HFF-Myc (cell line): ENCODE data around the gene ADIPOQ.
"Not testable (repeated sequence)": the region's sequence is repeated elsewhere in the genome, so short reads cannot be mapped to it uniquely, and the experiment has no call there.

ENCODE experiments used
- DNase-seq: peaks from one replicate; pipeline ENCODE4 v3.0.0-alpha.2; 2011; ENCODE audit warnings: low read depth; ENCODE audit errors: extremely low read depth
- H3K4me3 ChIP-seq: replicated peaks from 2 replicates; pipeline ENCODE4 v1.5.1; 2011; ENCODE audit warnings: low read depth, mild to moderate bottlenecking, control low read depth, low read length
- TF ChIP-seq, protein P1 (sequence below): IDR thresholded peaks from 2 replicates; pipeline ENCODE4 v1.5.1; 2012; ENCODE audit warnings: mild to moderate bottlenecking, low read depth, low read length, control low read depth; ENCODE audit errors: missing control alignments

ADIPOQ gene

DNA sequence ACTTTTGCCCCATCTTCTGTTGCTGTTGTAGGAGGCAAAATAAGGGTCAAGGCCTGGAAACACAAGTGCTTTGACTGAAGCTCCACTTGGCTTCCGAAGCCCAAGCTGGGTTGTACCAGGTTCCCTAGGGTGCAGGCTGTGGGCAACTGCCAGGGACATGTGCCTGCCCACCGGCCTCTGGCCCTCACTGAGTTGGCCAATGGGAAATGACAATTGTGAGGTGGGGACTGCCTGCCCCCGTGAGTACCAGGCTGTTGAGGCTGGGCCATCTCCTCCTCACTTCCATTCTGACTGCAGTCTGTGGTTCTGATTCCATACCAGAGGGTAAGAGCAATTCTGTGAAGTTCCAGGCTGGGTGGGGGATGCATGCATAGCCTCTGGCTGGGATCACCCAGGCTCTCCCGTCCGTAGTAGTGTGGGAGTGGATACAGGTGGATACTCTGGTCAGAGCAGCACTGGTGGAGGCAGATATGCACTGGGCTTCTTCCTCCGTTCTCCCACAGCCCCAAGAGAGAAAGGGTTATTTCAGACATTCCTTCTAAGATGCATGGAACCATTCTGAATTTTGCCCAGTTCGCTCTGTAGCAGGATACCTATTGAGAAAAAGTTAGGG lies at the start of gene ADIPOQ:
TSS of gene ADIPOQ (plus strand) at position 285 of the 613 bp plus-strand sequence. CDS start 10,349 bp downstream, outside the sequence.
- H3K4me3 ChIP-seq, result no peak within 1 kb of the TSS
- TF ChIP-seq, protein P1, sequence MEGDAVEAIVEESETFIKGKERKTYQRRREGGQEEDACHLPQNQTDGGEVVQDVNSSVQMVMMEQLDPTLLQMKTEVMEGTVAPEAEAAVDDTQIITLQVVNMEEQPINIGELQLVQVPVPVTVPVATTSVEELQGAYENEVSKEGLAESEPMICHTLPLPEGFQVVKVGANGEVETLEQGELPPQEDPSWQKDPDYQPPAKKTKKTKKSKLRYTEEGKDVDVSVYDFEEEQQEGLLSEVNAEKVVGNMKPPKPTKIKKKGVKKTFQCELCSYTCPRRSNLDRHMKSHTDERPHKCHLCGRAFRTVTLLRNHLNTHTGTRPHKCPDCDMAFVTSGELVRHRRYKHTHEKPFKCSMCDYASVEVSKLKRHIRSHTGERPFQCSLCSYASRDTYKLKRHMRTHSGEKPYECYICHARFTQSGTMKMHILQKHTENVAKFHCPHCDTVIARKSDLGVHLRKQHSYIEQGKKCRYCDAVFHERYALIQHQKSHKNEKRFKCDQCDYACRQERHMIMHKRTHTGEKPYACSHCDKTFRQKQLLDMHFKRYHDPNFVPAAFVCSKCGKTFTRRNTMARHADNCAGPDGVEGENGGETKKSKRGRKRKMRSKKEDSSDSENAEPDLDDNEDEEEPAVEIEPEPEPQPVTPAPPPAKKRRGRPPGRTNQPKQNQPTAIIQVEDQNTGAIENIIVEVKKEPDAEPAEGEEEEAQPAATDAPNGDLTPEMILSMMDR, result no peak
- DNase-seq, result no peak

DNA sequence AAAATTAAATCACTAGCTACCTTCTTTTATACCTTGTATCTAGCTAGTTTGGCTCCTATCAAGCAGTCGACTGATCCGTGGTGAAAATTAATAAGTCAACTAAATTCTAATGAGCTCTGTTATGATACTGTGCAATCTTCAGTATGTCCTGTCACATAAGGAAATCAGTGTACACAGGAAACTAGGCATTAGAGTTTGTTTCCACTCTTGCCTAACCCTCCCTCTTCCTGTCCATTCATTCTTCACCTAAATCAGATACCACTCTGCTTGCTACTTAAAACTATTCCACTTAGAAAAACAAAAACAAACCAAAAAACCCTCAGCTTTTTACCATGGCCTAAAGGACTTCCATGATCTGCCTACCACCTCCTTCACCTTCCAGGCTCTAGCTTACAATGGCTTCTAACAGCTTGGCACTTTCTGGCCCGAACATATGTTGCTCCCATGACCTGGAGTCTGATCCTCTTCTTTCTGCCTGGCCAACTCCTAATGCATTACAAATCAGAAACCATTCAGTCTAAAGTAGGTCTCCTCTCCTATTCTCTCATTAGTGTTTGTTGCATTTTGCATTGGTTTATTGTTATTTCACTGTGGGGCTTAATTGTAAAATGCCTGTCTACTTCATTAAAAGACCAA lies 44.2 kb upstream of the ADIPOQ start:
- TF ChIP-seq, protein P1, result no peak
- H3K4me3 ChIP-seq, result no peak overlapping the region
- DNase-seq, result no peak

DNA sequence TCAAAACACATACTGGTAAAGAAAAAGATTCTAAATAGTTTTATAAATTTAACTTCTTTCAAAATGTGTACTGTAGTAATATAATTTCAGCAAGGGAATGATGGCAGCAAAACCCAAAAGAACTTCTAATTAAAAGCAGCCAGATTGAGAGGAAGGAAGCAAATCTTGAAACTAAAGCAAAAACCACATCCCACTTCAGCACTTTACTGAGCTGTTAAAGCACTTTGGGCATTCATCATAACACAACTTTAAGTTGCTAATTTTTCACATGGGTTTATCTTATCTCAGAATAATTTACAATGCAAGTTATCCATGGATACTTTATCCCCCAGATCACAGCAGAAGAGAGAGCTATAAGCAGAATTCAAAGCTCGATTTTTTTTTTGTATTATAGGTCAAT lies 42.2 kb upstream of the ADIPOQ start:
- DNase-seq, result no peak
- TF ChIP-seq, protein P1, result no peak

DNA sequence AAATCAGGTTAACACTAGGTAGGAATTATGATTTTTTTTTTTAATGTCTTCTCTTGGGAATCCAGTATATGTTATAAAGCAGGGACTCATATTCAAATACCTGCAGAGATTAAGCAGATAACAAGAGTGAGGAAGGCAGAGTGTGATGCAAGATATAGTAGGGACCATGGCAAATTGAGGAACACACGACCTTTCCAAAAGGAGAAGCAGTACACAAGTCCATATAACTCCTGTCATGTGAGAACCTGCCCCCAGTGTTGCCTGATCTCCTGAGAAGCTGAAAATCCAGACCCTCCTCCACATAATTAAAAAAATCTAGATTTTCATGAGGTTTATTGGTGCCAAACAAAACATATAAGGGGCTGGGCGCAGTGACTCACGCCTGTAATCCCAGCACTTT lies 39.8 kb upstream of the ADIPOQ start:
- TF ChIP-seq, protein P1, result no peak
- no peak for DNase-seq
- no peak overlapping the region for H3K4me3 ChIP-seq

More for the DNA sequence above, 42.2 kb upstream of the ADIPOQ start:
- no peak overlapping the region for H3K4me3 ChIP-seq

DNA sequence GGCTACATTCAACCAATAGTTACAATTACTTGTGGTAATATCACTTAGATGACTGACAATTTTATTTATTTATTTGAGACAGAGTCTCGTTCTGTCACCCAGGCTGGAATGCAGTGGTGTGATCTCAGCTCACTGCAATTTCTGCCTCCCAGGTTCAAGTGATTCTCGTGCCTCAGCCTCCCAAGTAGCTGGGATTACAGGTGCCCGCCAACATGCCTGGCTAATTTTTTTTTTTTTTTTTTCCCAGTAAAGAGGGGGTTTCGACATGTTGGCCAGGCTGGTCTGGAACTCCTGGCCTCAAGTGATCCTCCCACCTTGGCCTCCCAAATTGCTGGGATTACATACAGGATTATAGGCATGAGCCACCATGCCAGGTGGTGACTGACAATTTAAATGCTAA lies 39.1 kb upstream of the ADIPOQ start:
- DNase-seq, H3K4me3 ChIP-seq: not testable (repeated sequence)

DNA sequence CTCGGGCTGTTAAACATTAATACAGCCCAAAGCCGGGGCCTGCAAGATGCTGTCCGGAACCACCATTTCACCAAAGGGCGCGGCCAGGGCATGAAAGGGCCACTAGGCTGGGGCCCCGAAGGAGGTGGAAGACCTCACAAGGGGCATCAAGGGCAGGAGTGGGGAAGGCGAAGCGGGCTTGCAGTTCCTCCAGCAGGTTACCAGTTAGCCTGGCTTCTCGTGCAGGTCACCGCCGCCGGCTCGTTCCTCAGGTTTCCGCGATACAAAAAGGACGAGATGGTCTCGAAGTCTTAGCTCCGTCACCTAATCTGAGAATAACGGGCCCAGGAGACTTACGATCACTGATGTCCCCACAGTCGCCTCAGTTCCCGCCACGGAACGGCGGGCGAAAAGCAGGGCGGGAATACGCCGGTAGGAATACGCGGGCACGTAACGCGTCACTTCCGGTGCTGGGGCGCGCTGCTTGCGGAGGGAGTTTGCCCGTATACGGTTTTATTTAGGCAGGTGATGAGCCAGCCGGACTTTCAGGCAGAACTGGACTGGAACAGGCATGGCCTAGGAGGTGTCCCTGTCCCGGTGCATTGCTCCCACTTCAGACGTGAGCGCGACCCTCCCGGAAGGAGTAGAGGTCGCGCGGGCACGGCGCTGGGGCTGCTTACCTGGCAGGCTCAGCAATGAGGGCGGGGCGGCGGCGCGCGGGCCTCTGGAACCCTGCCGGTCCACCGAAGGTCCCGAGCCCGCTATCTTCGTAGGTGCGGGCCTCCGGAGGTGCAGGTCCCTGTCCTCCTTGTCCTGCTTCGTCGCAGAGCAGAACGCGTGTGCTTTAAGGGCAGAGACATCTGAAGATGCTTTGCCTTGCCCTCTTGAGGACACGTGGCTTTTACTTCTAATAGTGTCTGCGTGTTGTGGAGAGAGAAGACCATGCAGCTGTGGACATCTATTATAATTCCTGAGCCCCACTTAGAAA lies 36.1 kb upstream of the ADIPOQ start, which contains the start of gene RFC4:
TSS of gene RFC4 (minus strand) at position 394 of the 967 bp plus-strand sequence. CDS start 1,769 bp downstream, outside the sequence.
- H3K4me3 ChIP-seq, result peak within 1 kb of the TSS; percentile 73
- no peak for DNase-seq
- TF ChIP-seq, protein P1, result no peak

DNA sequence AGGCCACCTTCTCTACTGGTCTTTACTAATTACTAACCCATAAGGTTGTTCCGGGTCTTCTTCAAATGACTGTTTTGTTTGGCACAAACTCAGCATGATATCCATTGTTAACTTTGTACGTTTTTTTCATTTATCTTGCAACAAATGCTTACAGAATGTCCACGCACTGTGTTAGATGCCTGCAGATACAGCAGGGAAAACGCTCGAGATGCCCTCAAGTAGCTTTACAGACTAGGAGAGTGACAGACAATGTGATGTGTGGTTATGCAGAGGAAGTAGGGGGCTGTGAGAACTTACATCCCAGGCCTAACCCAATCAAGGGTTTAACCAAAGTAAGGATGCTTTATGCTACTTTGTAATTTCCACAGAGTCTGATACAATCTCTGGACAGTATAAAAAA lies 35.3 kb upstream of the ADIPOQ start:
- TF ChIP-seq, protein P1, result no peak
- H3K4me3 ChIP-seq, result peak overlapping the region; percentile 73
- no peak for DNase-seq
